GM13976 (cell line): ENCODE data around the gene NOL9.

Source experiments
- DNase-seq: peaks from one replicate; pipeline ENCODE4 v3.0.0; 2012; ENCODE audit warnings: low spot score
- CTCF ChIP-seq: IDR thresholded peaks from 2 replicates; pipeline ENCODE4 v1.5.1; 2012; ENCODE audit warnings: borderline replicate concordance, mild to moderate bottlenecking; ENCODE audit not compliant: insufficient read depth; ENCODE audit errors: extremely low read depth, missing control alignments, control extremely low read depth
- in situ Hi-C: fragments of 300-500 bp; cut with MboI; formaldehyde crosslinking; loops from one replicate; pipeline ENCODE4 v1.12.0; 2022; ENCODE audit warnings: low sequenced_read_pairs, mixed read lengths, inconsistent platforms; ENCODE audit not compliant: unreplicated experiment

Gene NOL9

GRCh38 chr1:6585081-6585722, 30.9 kb upstream of the NOL9 start:
- no peak for TF ChIP-seq CTCF
- in situ Hi-C loops: no loop called here
- DNase-seq: no peak

GRCh38 chr1:6584126-6585080, 30.1 kb upstream of the NOL9 start:
- in situ Hi-C loops: no loop called here
- no peak for DNase-seq
- no peak for TF ChIP-seq CTCF

GRCh38 chr1:6582370-6582769, 28.1 kb upstream of the NOL9 start:
- in situ Hi-C loops: no loop called here
- TF ChIP-seq CTCF: no peak
- no peak for DNase-seq

- DNase-seq: no peak
- TF ChIP-seq CTCF: no peak
- in situ Hi-C loops: no loop called here
Observed at GRCh38 chr1:6581561-6582305, 27.4 kb upstream of the NOL9 start.

- TF ChIP-seq CTCF: no peak
- DNase-seq: no peak
- in situ Hi-C loops: no loop called here
Observed at GRCh38 chr1:6580593-6581409, 26.5 kb upstream of the NOL9 start.

- in situ Hi-C loops: no loop called here
- no peak for TF ChIP-seq CTCF
- DNase-seq: no peak
Observed at GRCh38 chr1:6580119-6580592, 25.8 kb upstream of the NOL9 start.
